A549 (cell line): Measurements from ENCODE around the gene ECSCR. TPM values are rescaled to one million over a fixed set of nuclear protein-coding genes. Genes with fewer than 3 reads are reported as not detected.

Source experiments
- polyA plus RNA-seq, 4 experiments: library from polyadenylated mRNA; depleted of rRNA in 3 of 4; stranded (reverse); fragments of >200 nt; fragmentation: RNase III in 1 of 4; extraction: RNeasy Plus Mini Kit Qiagen cat#74134 plus additional on column Dnase treatment in 1 of 4; gene quantifications; 2 replicates in 3 of 4; 3 replicates in 1 of 4; pipeline ENCODE4 v1.2.3, GENCODE V29; 2011 to 2017
- small RNA-seq, 6 experiments: library from RNA; depleted of rRNA; stranded (forward); fragments of <200 nt; gene quantifications; one replicate each; pipeline ENCODE3, GENCODE V24; 2012

ECSCR gene
- polyA plus RNA-seq, 2 of the 4 experiments (the other 2 are of a cell fraction), result not detected

Small RNAs within 50 kb of the gene (small RNA-seq; reads per million reads assigned to genes)
- 0 reads per million in 6 experiments for gene RNU5B-4P

Other genes with a start within 250 kb of the ECSCR start
- 157 and 178 TPM in 2 replicates for gene MATR3, start 169.0 kb downstream of the ECSCR start, polyA plus RNA-seq (2011; rRNA removed)
- 181 to 189 TPM (median 187 TPM) in 3 replicates for gene MATR3, start 169.0 kb downstream of the ECSCR start, polyA plus RNA-seq (2017; fragmentation: RNase III; extraction: RNeasy Plus Mini Kit Qiagen cat#74134 plus additional on column Dnase treatment)
- gene PAIP2, start 120.9 kb downstream of the ECSCR start, polyA plus RNA-seq (2011; rRNA removed), result 91.4 and 128 TPM in 2 replicates
- 95.3 to 109 TPM (median 98.2 TPM) in 3 replicates for gene PAIP2, start 120.9 kb downstream of the ECSCR start, polyA plus RNA-seq (2017; fragmentation: RNase III; extraction: RNeasy Plus Mini Kit Qiagen cat#74134 plus additional on column Dnase treatment)
- gene SLC23A1, start 79.4 kb downstream of the ECSCR start, polyA plus RNA-seq (2011; rRNA removed), result 7.7 and 9.5 TPM in 2 replicates
- 4.0 to 5.1 TPM (median 4.3 TPM) in 3 replicates for gene SLC23A1, start 79.4 kb downstream of the ECSCR start, polyA plus RNA-seq (2017; fragmentation: RNase III; extraction: RNeasy Plus Mini Kit Qiagen cat#74134 plus additional on column Dnase treatment)
- gene MZB1, start 72.8 kb downstream of the ECSCR start, polyA plus RNA-seq (2011; rRNA removed), result 0.09 TPM in 1 of 2 replicates, not detected in the other
- gene MZB1, start 72.8 kb downstream of the ECSCR start, polyA plus RNA-seq (2017; fragmentation: RNase III; extraction: RNeasy Plus Mini Kit Qiagen cat#74134 plus additional on column Dnase treatment), result 0.09 to 0.14 TPM in 2 of 3 replicates, not detected in the other
- gene PROB1, start 67.6 kb downstream of the ECSCR start, polyA plus RNA-seq (2011; rRNA removed), result 0.23 and 0.33 TPM in 2 replicates
- gene PROB1, start 67.6 kb downstream of the ECSCR start, polyA plus RNA-seq (2017; fragmentation: RNase III; extraction: RNeasy Plus Mini Kit Qiagen cat#74134 plus additional on column Dnase treatment), result 0.47 to 0.67 TPM (median 0.48 TPM) in 3 replicates
- gene SPATA24, start 58.7 kb downstream of the ECSCR start, polyA plus RNA-seq (2011; rRNA removed), result 4.5 and 5.7 TPM in 2 replicates
- gene SPATA24, start 58.7 kb downstream of the ECSCR start, polyA plus RNA-seq (2017; fragmentation: RNase III; extraction: RNeasy Plus Mini Kit Qiagen cat#74134 plus additional on column Dnase treatment), result 6.9 to 7.5 TPM (median 7.0 TPM) in 3 replicates
- 5.3 TPM in 2 replicates for gene DNAJC18, start 23.2 kb downstream of the ECSCR start, polyA plus RNA-seq (2011; rRNA removed)
- gene DNAJC18, start 23.2 kb downstream of the ECSCR start, polyA plus RNA-seq (2017; fragmentation: RNase III; extraction: RNeasy Plus Mini Kit Qiagen cat#74134 plus additional on column Dnase treatment), result 4.2 to 6.1 TPM (median 5.3 TPM) in 3 replicates
- gene SMIM33, start 8.3 kb upstream of the ECSCR start, polyA plus RNA-seq (2011; rRNA removed), result not detected in 2 replicates
- gene SMIM33, start 8.3 kb upstream of the ECSCR start, polyA plus RNA-seq (2017; fragmentation: RNase III; extraction: RNeasy Plus Mini Kit Qiagen cat#74134 plus additional on column Dnase treatment), result not detected in 3 replicates
- gene STING1, start 20.0 kb upstream of the ECSCR start, polyA plus RNA-seq (2011; rRNA removed), result 0.57 and 0.72 TPM in 2 replicates
- gene STING1, start 20.0 kb upstream of the ECSCR start, polyA plus RNA-seq (2017; fragmentation: RNase III; extraction: RNeasy Plus Mini Kit Qiagen cat#74134 plus additional on column Dnase treatment), result 0.61 to 0.92 TPM (median 0.76 TPM) in 3 replicates
- 74.8 and 92.9 TPM in 2 replicates for gene UBE2D2, start 98.6 kb upstream of the ECSCR start, polyA plus RNA-seq (2011; rRNA removed)
- 114 to 116 TPM (median 115 TPM) in 3 replicates for gene UBE2D2, start 98.6 kb upstream of the ECSCR start, polyA plus RNA-seq (2017; fragmentation: RNase III; extraction: RNeasy Plus Mini Kit Qiagen cat#74134 plus additional on column Dnase treatment)
- gene CXXC5, start 185.6 kb upstream of the ECSCR start, polyA plus RNA-seq (2011; rRNA removed), result 16.7 and 18.1 TPM in 2 replicates
- 22.5 to 32.5 TPM (median 26.1 TPM) in 3 replicates for gene CXXC5, start 185.6 kb upstream of the ECSCR start, polyA plus RNA-seq (2017; fragmentation: RNase III; extraction: RNeasy Plus Mini Kit Qiagen cat#74134 plus additional on column Dnase treatment)